CD4-positive, alpha-beta T cell treated with Interleukin-17A for 1 hour (primary cell): Measurements from ENCODE around the gene WWC1.

Experiments
- DNase-seq: peaks from one replicate; pipeline ENCODE4 v3.0.0-alpha.2; 2020

WWC1 gene

DNA sequence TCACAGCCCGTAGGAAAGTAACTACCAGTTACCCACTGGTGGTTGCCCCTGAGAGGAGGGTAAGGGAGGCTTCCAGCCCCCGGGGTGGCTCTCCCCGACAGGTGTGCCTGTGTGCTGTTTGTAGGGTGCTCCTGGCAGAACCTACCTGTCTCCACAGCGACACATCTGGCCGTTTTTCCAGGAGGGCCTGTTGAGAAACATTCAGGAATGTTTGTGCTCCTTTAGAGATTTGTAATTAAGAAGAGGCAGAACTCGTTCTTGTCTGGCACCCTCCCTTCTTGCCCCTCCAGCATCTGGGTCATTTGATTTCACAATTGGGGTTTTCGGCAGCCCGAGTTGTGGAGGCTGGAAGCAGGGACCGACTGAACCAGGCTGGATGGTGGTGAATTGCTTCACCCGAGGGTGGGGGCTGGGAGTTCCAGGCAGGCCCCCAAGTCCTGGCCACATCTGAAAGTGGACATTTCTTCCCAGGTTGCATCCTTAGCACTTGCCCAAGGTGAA lies 74.2 kb downstream of the WWC1 start:
- no peak for DNase-seq

DNA sequence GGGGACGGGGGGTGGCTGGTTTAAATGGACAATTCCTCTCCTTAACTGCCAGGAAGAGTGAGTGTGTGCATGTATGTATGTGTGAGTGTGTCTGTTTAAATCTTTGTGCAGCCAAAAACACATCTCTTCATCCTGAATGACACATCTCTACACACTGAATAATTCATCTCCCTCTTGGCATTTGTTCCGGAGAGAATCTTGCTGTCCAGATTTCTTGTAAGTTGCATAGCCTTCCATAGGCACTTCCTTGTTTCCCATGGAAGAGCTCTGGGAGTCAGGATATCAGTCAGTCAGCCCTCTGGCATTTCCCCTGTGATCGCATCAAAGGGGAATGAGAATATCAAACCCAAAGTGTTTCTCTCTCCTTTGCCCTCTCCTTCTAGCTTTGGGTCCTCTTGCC lies 74.7 kb downstream of the WWC1 start:
- no peak for DNase-seq

DNA sequence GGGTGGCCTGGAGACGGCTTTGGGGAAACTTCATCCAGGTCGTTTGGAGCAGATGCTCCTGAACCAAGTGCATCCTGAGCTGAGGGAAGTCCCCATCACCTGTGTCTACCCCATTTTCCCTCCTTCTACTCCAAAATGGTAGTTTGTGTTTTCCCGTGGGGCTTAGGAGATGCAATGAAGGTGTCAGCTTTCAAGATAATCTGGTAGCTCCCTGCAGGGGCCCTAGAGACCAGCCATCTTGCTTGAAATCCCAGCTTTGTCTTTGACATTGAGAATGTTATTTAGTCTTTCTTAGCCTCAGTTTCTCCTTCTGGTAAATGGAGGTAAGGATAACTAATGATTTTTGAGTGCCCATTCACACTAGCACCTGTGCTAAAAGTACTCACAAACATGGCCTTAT lies 77.4 kb downstream of the WWC1 start:
- no peak for DNase-seq

DNA sequence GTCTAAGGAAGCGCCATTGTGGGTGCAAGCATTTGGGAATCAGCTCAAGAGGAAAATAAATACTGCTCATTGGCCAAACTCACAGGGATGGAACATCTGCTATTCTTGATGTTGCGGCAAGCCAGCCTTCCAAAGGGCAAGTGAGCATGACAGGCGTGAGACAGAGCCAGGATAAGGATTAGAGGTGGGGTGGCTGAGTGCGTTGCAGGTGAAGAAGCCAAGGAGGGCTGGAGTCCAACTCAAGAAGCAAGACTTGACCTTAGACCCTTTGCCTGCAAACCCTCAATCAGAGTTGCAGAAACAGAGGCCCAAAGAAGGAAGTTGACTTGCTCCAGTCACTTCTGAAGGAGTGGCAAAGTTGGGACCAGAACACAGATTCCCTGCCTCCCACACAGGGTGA lies 79.4 kb downstream of the WWC1 start:
- no peak for DNase-seq

DNA sequence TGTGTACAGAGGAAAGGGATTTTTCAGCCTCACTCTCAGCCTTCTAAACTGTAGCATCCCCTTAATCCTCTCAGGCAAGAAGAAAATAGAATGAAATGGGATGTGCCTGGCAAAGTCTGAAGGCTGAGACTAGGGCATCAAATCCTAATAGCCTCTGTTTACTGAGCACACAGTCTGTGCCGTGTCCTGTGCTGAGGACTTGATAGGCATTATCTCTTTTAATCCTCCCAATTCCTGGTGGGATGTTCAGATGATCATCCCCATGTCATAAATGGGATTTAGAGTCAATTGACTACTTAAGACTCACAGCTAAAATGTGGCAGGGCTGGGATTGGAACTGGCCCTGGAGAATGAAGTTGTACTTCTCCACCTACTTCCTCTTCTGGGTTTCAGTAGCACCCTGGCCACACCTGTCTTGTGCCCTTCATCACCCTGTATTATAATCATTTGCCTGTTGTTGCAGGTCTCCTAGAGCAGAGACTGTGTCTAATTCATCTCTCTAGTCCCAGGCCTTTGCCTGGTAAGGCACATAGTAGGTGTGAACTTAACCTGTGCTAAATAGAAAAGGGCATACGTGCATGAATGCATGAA lies 81.0 kb downstream of the WWC1 start:
- no peak for DNase-seq

DNA sequence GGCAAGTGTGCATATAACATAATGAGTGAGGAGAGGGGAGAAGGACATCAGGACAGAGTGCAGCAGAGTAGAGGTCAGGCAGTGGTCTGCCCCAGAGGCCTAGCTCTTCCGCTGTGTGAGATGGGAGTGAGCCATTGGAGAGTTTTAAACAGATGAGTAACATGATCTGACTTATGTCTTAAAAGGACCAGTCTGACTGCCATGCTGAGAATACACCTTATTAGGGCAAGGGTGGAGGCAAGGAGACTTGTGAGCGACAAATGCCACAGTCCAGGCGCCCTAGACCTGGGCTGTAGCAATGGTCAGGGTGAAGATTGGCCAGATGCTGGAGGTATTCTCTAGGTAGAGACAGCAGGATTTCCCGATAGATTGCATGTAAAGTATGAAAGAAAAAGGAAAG lies 83.1 kb downstream of the WWC1 start:
- DNase-seq = no peak

DNA sequence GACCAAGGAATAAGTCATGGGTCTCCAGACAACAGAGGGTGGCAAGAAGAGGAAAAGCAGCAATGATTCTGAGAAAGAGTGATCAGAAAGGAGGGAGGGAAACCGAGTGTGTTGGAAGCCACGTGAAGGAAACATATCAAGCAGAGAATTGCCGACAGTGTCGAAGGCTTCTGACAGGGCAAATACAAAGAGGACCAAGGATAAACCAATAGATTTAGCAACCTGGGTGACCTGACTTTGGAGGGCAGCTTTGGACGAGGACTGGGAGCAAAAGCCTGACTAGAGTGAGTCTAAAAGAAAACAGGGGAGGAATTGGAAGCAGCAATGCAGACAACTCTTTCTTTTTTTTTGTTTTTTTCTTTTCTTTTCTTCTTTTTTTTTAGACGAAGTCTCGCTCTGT lies 83.8 kb downstream of the WWC1 start:
- DNase-seq = no peak

DNA sequence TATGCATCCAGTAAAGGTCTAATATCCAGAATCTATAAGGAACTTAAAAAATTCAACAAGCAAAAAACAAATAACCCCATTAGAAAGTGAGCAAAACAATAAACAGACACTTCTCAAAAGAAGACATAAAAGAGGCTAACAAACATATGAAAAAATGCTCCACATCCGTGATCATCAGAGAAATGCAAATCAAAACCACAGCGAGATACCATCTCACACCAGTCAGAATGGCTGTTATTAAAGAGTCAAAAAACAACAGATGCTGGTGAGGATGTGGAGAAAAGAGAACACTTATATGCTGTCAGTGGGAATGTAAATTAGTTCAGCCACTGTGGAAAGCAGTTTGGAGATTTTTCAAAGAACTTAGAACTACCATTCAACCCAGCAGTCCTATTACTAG lies 86.1 kb downstream of the WWC1 start:
- DNase-seq = peak; percentile 79

DNA sequence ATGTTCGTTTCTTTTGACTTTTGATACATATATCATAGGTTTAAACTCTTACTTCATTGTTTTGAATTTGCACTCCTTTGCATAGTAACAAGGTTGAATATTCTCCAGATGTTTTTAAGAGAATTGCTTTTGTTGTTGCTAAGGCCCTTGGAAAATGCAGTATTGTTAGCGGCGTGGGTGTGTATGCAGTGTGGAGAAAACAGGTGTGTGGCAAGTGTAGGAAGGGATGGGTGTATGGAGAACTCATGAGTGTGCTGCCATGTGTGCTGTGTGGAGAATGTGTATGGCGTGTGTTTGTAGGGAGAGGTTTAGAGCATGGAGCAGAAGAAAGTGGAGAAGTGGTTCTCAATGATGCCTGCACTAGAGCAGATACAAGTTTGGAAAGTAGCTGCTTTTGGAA lies 87.3 kb downstream of the WWC1 start:
- DNase-seq = no peak

DNA sequence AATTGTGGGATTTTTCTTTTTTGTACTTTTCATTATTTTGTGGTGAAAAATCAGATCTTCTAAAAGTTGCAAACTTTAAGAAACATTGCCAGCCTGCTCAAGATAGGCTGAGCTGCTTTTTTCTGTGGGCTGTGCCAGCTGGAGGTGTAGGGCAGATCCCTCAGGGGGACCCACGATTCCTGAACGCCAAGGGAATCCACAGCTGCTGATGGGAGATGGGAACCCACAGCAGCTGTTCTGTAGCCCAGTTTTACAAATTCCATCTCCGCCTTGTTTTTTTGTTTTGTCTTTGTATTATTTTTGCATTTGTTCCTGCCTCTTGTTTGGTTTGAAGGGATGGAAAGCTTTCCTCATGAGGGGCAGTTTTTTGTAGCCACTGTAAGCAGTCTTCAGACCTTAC lies 91.0 kb downstream of the WWC1 start:
- no peak for DNase-seq

DNA sequence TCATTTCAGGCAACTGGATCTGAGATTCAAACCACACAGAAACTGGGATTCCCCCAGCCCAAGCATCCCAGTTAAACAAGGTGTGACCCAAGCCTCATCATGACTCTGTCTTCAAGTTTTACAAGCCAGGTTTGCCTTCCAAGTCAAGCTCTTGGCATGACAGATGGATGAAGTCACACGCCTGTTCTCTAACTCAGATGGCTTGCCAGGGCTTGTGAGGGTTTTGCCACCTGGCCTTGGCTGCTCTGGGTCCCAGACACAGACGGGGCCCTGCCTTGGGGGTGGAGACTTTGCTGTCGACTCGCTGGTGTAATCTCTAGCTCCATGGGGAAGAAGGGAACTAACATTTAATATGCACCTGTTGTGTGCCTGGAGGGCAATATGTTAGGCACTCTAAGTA lies 99.0 kb downstream of the WWC1 start:
- DNase-seq = no peak

DNA sequence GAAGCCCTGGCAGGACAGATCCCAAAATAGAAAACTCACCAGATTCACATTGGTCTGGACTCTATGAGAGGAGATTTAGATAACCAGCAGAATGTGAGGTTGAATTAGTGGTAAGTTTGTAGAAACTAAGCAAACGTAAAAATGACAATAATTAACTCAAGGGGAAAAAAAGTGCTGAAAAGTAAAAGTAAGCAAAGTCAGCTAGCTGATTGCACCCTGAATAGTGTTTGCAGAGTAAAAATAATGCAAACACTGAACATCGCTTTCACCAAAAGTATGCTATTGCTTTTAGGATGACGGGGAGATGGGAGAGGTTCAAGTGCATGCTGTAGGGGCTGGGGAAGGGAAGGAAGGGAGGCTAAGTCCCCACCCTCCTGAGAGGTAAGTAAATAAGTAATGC lies 102.3 kb downstream of the WWC1 start:
- DNase-seq = no peak

DNA sequence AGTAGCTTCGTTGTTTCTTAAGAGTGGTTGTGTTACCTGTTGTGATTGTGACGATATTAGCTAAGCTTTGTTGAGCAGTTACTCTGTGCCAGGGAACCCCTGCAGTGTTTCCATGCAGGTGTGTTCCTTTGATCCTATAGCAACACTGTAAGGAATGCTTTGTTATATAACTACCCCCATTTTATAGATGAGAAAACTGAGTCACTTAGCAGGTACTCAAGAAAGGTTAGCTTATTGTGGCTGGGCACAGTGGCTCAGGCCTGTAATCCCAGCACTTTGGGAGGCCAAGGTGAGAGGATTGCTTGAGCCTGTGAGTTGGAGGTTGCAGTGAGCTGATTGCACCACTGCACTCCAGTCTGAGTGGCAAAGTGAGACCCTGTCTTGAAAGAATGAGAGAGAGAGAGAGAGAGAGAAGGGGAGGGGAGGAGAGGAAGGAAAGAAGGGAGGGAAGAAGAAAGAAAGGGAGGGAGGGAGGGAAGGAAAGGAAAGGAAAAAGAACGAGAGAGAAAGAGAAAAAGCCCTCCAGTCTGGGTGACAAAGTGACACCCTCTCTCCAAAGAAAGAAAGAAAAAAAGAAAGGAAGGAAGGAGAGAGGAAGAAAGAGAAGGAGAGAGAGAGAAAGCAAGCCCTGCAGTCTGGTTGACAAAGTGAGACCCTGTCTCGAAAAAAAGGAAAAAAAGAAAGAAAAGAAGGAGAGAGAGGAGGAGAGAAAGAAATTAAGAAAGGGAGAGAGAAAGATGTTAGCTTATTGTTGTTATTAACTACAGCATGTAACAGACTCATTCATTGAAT lies 109.2 kb downstream of the WWC1 start:
- no peak for DNase-seq

DNA sequence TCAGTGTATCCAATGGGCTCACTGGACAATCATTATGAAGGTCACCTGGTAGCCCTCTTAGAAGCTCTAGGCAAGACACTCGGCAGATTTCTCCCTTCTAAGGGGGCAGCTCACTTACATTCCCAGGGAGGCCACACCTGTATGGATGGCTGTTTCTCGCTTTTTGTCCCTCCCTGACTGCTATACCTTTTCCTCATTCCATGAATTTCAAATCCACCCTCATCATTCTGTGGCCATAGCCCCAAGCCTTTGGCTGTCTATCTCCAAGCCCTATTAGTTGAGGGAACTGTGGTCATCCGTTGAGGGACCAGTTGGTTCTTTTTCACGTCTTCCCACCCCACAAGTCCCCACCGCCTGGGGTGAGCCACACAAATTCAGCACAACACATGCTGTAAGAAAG lies 109.8 kb downstream of the WWC1 start:
- no peak for DNase-seq

DNA sequence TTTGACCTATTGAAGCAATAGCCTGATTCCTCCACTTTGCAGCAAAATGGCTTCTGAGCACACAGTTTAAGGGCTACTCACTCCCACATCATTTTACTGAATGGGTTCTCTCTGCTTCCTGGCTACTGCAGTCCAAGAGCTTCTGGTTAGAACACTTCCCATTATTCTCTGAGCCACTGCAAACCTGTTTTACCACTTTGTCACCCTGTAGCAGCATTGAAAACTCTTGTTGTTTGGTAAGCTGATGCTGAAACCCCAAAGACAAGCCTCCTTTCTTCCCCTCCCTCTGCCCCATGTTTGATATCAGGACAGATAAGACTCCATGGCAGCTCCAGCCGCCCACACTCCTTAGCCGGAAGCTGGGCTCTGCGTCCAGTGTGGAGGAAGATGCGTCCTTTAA lies 110.4 kb downstream of the WWC1 start:
- DNase-seq = no peak

DNA sequence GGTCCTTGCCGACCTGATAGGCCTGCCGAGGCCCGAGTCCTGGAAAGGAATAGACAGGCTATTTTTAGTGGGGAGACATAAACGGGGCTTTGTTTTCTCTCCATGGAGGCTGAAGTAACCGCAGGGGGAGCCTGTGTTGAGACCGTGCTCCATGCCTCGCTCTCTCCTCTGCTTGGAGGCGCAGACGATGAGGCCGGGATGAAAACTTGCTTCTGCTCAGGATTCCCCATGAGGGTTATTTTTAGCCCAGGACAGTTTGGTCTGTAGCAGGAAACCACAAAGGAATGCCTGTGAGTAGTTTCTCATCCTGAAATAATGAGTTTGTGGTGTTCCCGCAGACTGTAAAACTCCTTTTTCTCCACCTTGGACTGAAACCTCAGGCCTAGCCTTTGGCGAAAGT lies 112.9 kb downstream of the WWC1 start:
- DNase-seq = no peak

DNA sequence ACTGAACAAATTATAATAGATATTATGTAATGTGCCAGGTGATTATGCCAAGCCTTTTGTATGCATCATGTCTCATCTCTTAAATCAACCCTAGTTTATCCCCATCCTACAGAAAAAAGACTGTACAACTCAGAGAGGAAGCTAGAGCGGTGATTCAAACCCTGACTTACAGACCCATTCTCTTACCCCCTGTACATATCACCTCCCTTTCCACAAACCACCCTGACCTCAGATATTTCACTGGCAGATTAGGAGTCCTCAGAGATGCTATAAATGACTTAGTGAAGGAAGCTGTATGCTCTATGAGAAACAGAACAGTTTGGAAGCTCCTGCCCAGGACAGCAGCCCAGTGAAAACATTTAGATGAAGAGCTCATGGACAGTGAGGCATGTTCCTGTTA lies 115.8 kb downstream of the WWC1 start:
- no peak for DNase-seq

DNA sequence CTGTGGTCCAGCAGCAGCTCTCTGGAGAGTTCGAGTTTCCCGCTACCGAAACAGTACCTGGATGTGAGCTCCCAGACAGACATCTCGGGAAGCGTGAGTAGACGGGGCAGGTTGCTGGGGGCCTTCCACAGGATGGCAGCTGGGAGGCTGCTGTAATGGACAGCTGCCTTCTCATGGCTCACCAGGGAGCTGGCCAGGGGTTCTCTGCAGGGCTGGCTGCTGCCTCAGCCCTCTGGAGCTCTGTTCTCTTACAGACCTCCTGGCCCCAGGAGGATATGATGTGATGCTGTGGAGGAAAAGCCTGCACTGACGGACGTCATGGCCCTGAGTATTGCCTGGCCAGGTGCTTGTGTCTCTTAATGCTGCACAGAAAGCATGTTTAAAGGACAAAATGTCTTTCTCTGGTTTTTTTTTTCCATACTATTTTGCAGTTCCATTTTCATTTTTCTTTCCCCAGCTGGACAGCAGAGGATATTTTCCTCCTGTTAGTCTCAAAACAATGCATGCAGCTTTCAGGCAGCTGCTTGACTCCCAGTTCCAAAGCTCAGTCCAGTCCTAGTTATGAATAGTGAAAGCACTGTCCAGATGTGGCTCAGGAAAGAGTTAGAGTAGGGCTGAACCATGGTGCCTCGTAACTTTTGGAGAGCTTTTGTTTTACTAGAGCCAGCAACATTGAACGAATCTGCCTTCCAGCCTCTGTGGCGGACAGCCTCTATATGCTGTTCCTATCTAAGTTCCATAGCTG lies 117.3 kb downstream of the WWC1 start:
- no peak for DNase-seq

DNA sequence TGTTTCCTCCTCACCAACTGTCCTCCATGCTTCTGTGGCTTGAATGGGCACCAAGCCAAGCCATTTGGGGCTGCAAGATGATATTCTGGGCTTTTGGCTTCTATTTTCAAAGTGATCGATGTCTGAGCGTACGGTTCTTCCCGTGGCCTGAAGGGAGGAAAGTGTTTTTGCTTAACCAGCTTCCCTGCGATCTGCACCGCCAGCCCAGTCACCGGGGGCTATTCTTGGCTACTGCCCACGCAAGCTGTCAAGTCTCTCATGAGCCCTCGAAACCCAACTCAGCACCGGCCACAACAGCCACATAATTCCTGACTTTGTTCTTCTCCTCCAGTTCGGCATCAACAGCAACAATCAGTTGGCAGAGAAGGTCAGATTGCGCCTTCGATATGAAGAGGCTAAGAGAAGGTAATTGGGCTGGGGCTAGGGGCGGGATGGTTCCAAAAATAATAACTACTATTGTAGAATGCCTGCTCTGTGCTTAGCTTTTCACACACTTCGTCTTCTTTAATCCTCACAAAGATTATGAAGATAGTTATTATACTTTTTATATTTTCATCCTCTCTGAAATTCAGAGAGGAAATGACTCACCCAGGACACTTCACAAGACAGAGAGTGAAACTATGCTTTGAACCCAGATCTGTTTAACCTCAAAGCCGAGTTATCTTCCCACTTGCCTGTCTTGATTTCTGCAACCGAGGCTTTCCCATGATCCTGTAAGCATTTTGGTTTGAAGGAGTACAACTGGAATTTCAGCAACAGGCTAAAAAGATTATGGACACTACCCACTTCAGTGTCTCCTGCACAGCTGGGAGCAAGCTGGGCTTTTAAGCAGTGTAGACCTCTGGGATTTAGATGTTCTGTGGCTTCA lies 118.4 kb downstream of the WWC1 start:
- DNase-seq = peak; percentile 40

DNA sequence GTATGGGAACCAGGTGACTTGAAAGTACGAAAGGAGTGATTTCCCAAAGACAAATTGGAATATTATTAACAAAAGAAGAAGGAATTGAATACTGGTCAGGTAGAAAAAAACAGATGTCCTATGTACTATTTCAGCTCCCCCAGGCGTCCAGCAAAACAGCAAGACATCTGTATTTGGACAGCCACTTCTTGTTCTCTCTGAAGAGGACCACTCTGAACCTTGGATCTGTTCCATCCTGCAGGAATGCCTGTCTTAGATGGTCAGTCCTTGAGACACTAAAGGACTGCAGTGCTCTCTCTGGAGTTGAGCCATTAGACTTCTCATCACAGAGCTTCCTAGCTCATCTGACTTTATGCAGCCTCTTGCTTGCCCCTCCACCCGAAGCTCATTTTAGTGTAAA lies 120.4 kb downstream of the WWC1 start:
- DNase-seq = no peak

DNA sequence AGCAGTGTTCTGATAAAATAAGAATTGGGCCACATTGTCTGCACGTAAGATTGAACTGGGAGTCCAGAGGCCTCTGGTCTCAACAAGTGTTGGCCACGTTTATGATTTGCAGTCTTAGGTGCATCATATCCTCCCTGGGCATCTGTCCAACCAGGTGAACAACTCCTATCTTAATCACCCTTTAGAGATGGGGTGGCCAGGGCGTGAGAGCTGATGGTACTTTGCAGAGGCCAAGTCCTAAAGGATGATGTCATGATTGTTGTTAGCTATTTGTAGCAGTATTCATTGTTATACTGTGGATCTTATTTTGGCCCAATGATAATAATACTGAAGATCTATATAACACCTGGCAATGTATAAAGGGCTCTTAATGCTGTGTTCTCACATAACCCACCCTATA lies 121.6 kb downstream of the WWC1 start:
- DNase-seq = no peak

DNA sequence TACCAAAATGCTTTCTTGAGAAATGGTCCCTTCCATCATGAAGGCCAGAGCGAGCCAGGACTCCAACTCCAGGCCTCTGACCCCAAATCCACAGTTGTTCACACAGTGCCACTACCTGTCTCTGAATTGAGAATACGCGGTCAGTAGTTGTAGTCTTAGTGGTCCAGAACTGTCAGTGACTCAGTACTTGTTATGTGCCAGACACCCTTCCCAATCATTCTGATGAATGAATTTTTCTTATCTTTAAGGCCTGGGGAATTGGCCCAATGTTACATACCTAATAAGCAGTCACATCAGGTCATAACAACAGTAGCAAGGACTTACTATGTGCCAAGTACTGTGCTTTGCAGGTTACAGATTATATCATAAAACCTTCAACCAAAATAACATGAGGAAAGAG lies 122.2 kb downstream of the WWC1 start:
- DNase-seq = no peak

DNA sequence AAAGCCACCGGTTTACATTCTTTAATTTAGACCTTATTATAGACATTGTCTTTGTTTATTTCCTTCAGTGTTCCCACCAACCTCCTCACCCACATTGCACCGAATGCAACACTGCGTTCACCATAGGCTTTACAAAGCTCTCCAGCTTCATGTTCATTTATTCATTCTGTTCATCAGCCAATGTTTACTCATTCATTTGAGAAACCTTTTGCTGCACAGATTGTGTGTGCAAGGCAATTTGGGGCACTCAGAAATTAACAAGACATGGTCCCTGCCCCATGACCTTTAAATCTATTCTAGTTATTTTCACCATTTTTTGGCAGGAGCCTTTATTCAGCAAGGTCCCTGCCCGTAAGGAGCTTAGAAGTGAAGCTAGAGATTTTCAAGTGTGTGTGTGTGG lies 124.0 kb downstream of the WWC1 start:
- no peak for DNase-seq
